ENCODE data around the gene ICAM1. TPM values are rescaled to one million over a fixed set of nuclear protein-coding genes. Genes with fewer than 3 reads are reported as not detected.
"Not testable (repeated sequence)": the region's sequence is repeated elsewhere in the genome, so short reads cannot be mapped to it uniquely, and the experiment has no call there.

Gene ICAM1
- total RNA-seq, 1 donor: 170 TPM

GRCh38 chr19:10233946-10234345, 37.0 kb upstream of the ICAM1 start:
- H3K4me3 ChIP-seq (ENCODE audit: low read length): no peak overlapping the region
- H3K27me3 ChIP-seq (ENCODE audit: insufficient read depth, low read length): no peaks in the 10 kb centered on the region
- H3K4me1 ChIP-seq (ENCODE audit: insufficient read depth, low read length): peaks cover 42% of the 10 kb centered on the region
- no peaks in the 10 kb centered on the region for H3K9me3 ChIP-seq (ENCODE audit: low read depth, low read length)

- Histone ChIP-seq H3K9me3 (ENCODE audit: low read depth, low read length) (no peaks in the 10 kb centered on the region), H3K4me3 (ENCODE audit: low read length) (no peak overlapping the region), H3K27me3 (ENCODE audit: insufficient read depth, low read length) (no peaks in the 10 kb centered on the region), H3K4me1 (ENCODE audit: insufficient read depth, low read length) (peaks cover 33% of the 10 kb centered on the region)
These were observed 35.9 kb upstream of the ICAM1 start for GRCh38 chr19:10235003-10235402.

GRCh38 chr19:10235409-10235808, 35.5 kb upstream of the ICAM1 start:
- H3K9me3 ChIP-seq (ENCODE audit: low read depth, low read length); H3K27me3 ChIP-seq (ENCODE audit: insufficient read depth, low read length); H3K4me3 ChIP-seq (ENCODE audit: low read length): not testable (repeated sequence)
- H3K4me1 ChIP-seq (ENCODE audit: insufficient read depth, low read length): peaks cover 29% of the 10 kb centered on the region

- Histone ChIP-seq H3K27me3 (ENCODE audit: insufficient read depth, low read length) (no peaks in the 10 kb centered on the region), H3K9me3 (ENCODE audit: low read depth, low read length) (no peaks in the 10 kb centered on the region), H3K4me3 (ENCODE audit: low read length) (no peak overlapping the region), H3K4me1 (ENCODE audit: insufficient read depth, low read length) (peaks cover 26% of the 10 kb centered on the region)
These were observed 33.2 kb upstream of the ICAM1 start for GRCh38 chr19:10237702-10238101.

- Histone ChIP-seq H3K9me3 (ENCODE audit: low read depth, low read length) (no peaks in the 10 kb centered on the region), H3K27me3 (ENCODE audit: insufficient read depth, low read length) (no peaks in the 10 kb centered on the region), H3K4me1 (ENCODE audit: insufficient read depth, low read length) (peaks cover 26% of the 10 kb centered on the region), H3K4me3 (ENCODE audit: low read length) (no peak overlapping the region)
These were observed 32.6 kb upstream of the ICAM1 start for GRCh38 chr19:10238172-10238783.

- H3K4me1 ChIP-seq (ENCODE audit: insufficient read depth, low read length); H3K4me3 ChIP-seq (ENCODE audit: low read length); H3K27me3 ChIP-seq (ENCODE audit: insufficient read depth, low read length); H3K9me3 ChIP-seq (ENCODE audit: low read depth, low read length): not testable (repeated sequence)
These were observed 29.0 kb upstream of the ICAM1 start for GRCh38 chr19:10241826-10242449.

- Histone ChIP-seq H3K4me1 (ENCODE audit: insufficient read depth, low read length) (no peaks in the 10 kb centered on the region), H3K4me3 (ENCODE audit: low read length) (no peak overlapping the region), H3K27me3 (ENCODE audit: insufficient read depth, low read length) (no peaks in the 10 kb centered on the region), H3K9me3 (ENCODE audit: low read depth, low read length) (no peaks in the 10 kb centered on the region)
These were observed 27.3 kb upstream of the ICAM1 start for GRCh38 chr19:10243606-10244005.

- H3K9me3 ChIP-seq (ENCODE audit: low read depth, low read length): no peaks in the 10 kb centered on the region
- no peak overlapping the region for H3K4me3 ChIP-seq (ENCODE audit: low read length)
- H3K4me1 ChIP-seq (ENCODE audit: insufficient read depth, low read length): peaks cover 4% of the 10 kb centered on the region
- no peaks in the 10 kb centered on the region for H3K27me3 ChIP-seq (ENCODE audit: insufficient read depth, low read length)
These were observed 25.6 kb upstream of the ICAM1 start for GRCh38 chr19:10245189-10245939.

- H3K27me3 ChIP-seq (ENCODE audit: insufficient read depth, low read length): no peaks in the 10 kb centered on the region
- peaks cover 12% of the 10 kb centered on the region for H3K4me1 ChIP-seq (ENCODE audit: insufficient read depth, low read length)
- no peaks in the 10 kb centered on the region for H3K9me3 ChIP-seq (ENCODE audit: low read depth, low read length)
- H3K4me3 ChIP-seq (ENCODE audit: low read length): no peak overlapping the region
These were observed 24.4 kb upstream of the ICAM1 start for GRCh38 chr19:10246511-10246910.

GRCh38 chr19:10251792-10252694, 18.9 kb upstream of the ICAM1 start, which contains the start of gene MRPL4:
Gene MRPL4 (plus strand): TSS chr19:10252214. CDS start chr19:10252254, 40 bp downstream.
- peaks cover 23% of the 10 kb centered on the region for H3K4me1 ChIP-seq (ENCODE audit: insufficient read depth, low read length)
- H3K27me3 ChIP-seq (ENCODE audit: insufficient read depth, low read length): no peaks in the 10 kb centered on the region
- no peaks in the 10 kb centered on the region for H3K9me3 ChIP-seq (ENCODE audit: low read depth, low read length)
- peak within 1 kb of the TSS; percentile 75 for H3K4me3 ChIP-seq (ENCODE audit: low read length)

- Histone ChIP-seq H3K9me3 (ENCODE audit: low read depth, low read length) (no peaks in the 10 kb centered on the region), H3K4me3 (ENCODE audit: low read length) (peak overlapping the region; percentile 75), H3K4me1 (ENCODE audit: insufficient read depth, low read length) (peaks cover 23% of the 10 kb centered on the region), H3K27me3 (ENCODE audit: insufficient read depth, low read length) (no peaks in the 10 kb centered on the region)
These were observed 18.2 kb upstream of the ICAM1 start for GRCh38 chr19:10252707-10253106.

- Histone ChIP-seq H3K27me3 (ENCODE audit: insufficient read depth, low read length) (no peaks in the 10 kb centered on the region), H3K9me3 (ENCODE audit: low read depth, low read length) (no peaks in the 10 kb centered on the region), H3K4me3 (ENCODE audit: low read length) (no peak overlapping the region), H3K4me1 (ENCODE audit: insufficient read depth, low read length) (peaks cover 23% of the 10 kb centered on the region)
These were observed 16.7 kb upstream of the ICAM1 start for GRCh38 chr19:10254244-10254643.

GRCh38 chr19:10255358-10255757, 15.6 kb upstream of the ICAM1 start:
- Histone ChIP-seq H3K27me3 (ENCODE audit: insufficient read depth, low read length) (no peaks in the 10 kb centered on the region), H3K9me3 (ENCODE audit: low read depth, low read length) (no peaks in the 10 kb centered on the region), H3K4me1 (ENCODE audit: insufficient read depth, low read length) (peaks cover 19% of the 10 kb centered on the region), H3K4me3 (ENCODE audit: low read length) (no peak overlapping the region)

GRCh38 chr19:10256551-10256950, 14.4 kb upstream of the ICAM1 start:
- peaks cover 11% of the 10 kb centered on the region for H3K4me1 ChIP-seq (ENCODE audit: insufficient read depth, low read length)
- H3K27me3 ChIP-seq (ENCODE audit: insufficient read depth, low read length): no peaks in the 10 kb centered on the region
- H3K4me3 ChIP-seq (ENCODE audit: low read length): no peak overlapping the region
- no peaks in the 10 kb centered on the region for H3K9me3 ChIP-seq (ENCODE audit: low read depth, low read length)
